ENCODE measurements around the gene KRTDAP.

Gene KRTDAP

DNA sequence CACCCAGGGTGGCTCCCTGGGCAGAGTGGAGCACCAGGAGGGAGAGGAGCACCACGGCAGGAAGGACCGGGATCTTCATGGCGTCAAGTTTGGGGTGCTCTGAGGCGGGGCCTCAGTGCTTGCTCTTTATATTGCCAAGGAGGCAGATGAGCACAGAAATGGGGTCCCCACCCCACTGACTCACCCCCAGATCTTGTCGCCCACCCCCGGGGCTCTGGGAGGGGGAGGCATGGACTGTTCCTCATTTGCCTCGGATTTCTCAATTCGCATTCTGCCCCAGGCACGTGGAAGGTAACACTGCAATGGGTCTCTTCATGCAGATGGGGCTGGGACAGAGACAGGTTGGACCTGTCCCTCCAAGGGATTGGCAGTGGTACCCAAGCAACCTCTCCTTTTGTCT, at the start of gene KRTDAP:
Gene KRTDAP, minus strand, starts transcription at position 101 of the 400 bp plus-strand sequence. Its CDS starts 22 bp downstream, at position 79.
- TF ChIP-seq YY1 (IDR thresholded peaks at IDR 0.05; ENCODE audit: low read depth) = no peak
- no peak for TF ChIP-seq FOXM1 (IDR thresholded peaks at IDR 0.05; ENCODE audit: borderline replicate concordance, low read depth)
- TF ChIP-seq, protein P1, sequence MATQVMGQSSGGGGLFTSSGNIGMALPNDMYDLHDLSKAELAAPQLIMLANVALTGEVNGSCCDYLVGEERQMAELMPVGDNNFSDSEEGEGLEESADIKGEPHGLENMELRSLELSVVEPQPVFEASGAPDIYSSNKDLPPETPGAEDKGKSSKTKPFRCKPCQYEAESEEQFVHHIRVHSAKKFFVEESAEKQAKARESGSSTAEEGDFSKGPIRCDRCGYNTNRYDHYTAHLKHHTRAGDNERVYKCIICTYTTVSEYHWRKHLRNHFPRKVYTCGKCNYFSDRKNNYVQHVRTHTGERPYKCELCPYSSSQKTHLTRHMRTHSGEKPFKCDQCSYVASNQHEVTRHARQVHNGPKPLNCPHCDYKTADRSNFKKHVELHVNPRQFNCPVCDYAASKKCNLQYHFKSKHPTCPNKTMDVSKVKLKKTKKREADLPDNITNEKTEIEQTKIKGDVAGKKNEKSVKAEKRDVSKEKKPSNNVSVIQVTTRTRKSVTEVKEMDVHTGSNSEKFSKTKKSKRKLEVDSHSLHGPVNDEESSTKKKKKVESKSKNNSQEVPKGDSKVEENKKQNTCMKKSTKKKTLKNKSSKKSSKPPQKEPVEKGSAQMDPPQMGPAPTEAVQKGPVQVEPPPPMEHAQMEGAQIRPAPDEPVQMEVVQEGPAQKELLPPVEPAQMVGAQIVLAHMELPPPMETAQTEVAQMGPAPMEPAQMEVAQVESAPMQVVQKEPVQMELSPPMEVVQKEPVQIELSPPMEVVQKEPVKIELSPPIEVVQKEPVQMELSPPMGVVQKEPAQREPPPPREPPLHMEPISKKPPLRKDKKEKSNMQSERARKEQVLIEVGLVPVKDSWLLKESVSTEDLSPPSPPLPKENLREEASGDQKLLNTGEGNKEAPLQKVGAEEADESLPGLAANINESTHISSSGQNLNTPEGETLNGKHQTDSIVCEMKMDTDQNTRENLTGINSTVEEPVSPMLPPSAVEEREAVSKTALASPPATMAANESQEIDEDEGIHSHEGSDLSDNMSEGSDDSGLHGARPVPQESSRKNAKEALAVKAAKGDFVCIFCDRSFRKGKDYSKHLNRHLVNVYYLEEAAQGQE (IDR thresholded peaks at IDR 0.05; ENCODE audit: low read depth) = no peak
- no peak for TF ChIP-seq CREB1 (IDR thresholded peaks at IDR 0.05; ENCODE audit: low read depth)

- TF ChIP-seq YY1 (IDR thresholded peaks at IDR 0.05; ENCODE audit: low read depth) (no peak), TEAD4 (IDR thresholded peaks at IDR 0.05) (no peak), NFIC (IDR thresholded peaks at IDR 0.05) (no peak), RAD21 (IDR thresholded peaks at IDR 0.05; ENCODE audit: low read depth) (no peak), EGR1 (IDR thresholded peaks at IDR 0.05) (no peak), TAF1 (IDR thresholded peaks at IDR 0.05; ENCODE audit: low read depth) (no peak), MAX (IDR thresholded peaks at IDR 0.05) (no peak), USF1 (IDR thresholded peaks at IDR 0.05) (no peak), TCF12 (IDR thresholded peaks at IDR 0.05; ENCODE audit: low read depth) (no peak), CEBPB (IDR thresholded peaks at IDR 0.05) (no peak), CREB1 (IDR thresholded peaks at IDR 0.05; ENCODE audit: low read depth) (no peak), ZBTB7A (IDR thresholded peaks at IDR 0.05; ENCODE audit: low read depth) (no peak), EP300 (IDR thresholded peaks at IDR 0.05; ENCODE audit: borderline replicate concordance) (no peak), FOXM1 (IDR thresholded peaks at IDR 0.05; ENCODE audit: borderline replicate concordance, low read depth) (no peak)
- TF ChIP-seq, protein P1 (IDR thresholded peaks at IDR 0.05; ENCODE audit: low read depth) = no peak
Measured at GRCh38 chr19:35539850-35540249, 49.6 kb upstream of the KRTDAP start.

DNA sequence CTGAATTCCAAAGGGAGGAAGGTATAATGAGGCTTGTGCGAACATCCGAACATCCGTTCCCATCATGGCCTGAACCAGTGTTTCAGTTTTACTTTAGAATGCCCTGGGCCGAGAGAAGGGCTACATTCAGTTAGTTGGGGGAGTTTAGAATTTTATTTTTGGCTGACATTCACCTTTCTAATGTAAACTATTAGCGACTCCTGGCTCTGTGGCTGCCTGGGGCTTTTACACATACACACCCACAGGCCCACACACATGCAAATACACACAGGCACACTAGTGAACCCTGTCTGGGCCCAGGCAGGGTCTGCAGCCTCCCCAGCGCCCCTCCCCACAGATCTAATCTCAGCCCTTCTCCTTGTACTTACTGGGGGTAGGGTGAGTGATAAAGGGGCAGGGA, 49.0 kb upstream of the KRTDAP start:
- TF ChIP-seq TEAD4 (IDR thresholded peaks at IDR 0.05) = no peak
- TF ChIP-seq NFIC (IDR thresholded peaks at IDR 0.05) = no peak
- TF ChIP-seq TAF1 (IDR thresholded peaks at IDR 0.05; ENCODE audit: low read depth) = no peak
- no peak for TF ChIP-seq CREB1 (IDR thresholded peaks at IDR 0.05; ENCODE audit: low read depth)
- TF ChIP-seq CEBPB (IDR thresholded peaks at IDR 0.05) = no peak
- TF ChIP-seq EP300 (IDR thresholded peaks at IDR 0.05; ENCODE audit: borderline replicate concordance) = no peak
- no peak for TF ChIP-seq FOXM1 (IDR thresholded peaks at IDR 0.05; ENCODE audit: borderline replicate concordance, low read depth)
- TF ChIP-seq RAD21 (IDR thresholded peaks at IDR 0.05; ENCODE audit: low read depth) = no peak
- TF ChIP-seq, protein P1 (IDR thresholded peaks at IDR 0.05; ENCODE audit: low read depth) = no peak
- TF ChIP-seq MAX (IDR thresholded peaks at IDR 0.05) = no peak
- no peak for TF ChIP-seq YY1 (IDR thresholded peaks at IDR 0.05; ENCODE audit: low read depth)
- no peak for TF ChIP-seq TCF12 (IDR thresholded peaks at IDR 0.05; ENCODE audit: low read depth)
- no peak for TF ChIP-seq EGR1 (IDR thresholded peaks at IDR 0.05)
- no peak for TF ChIP-seq USF1 (IDR thresholded peaks at IDR 0.05)
- TF ChIP-seq ZBTB7A (IDR thresholded peaks at IDR 0.05; ENCODE audit: low read depth) = no peak

- TF ChIP-seq EP300 (IDR thresholded peaks at IDR 0.05; ENCODE audit: borderline replicate concordance) = no peak
- TF ChIP-seq NFIC (IDR thresholded peaks at IDR 0.05) = no peak
- no peak for TF ChIP-seq ZBTB7A (IDR thresholded peaks at IDR 0.05; ENCODE audit: low read depth)
- TF ChIP-seq TCF12 (IDR thresholded peaks at IDR 0.05; ENCODE audit: low read depth) = no peak
- no peak for TF ChIP-seq EGR1 (IDR thresholded peaks at IDR 0.05)
- no peak for TF ChIP-seq TAF1 (IDR thresholded peaks at IDR 0.05; ENCODE audit: low read depth)
- TF ChIP-seq USF1 (IDR thresholded peaks at IDR 0.05) = no peak
- no peak for TF ChIP-seq YY1 (IDR thresholded peaks at IDR 0.05; ENCODE audit: low read depth)
- no peak for TF ChIP-seq FOXM1 (IDR thresholded peaks at IDR 0.05; ENCODE audit: borderline replicate concordance, low read depth)
- TF ChIP-seq RAD21 (IDR thresholded peaks at IDR 0.05; ENCODE audit: low read depth) = no peak
- no peak for TF ChIP-seq MAX (IDR thresholded peaks at IDR 0.05)
- no peak for TF ChIP-seq CREB1 (IDR thresholded peaks at IDR 0.05; ENCODE audit: low read depth)
- TF ChIP-seq, protein P1 (IDR thresholded peaks at IDR 0.05; ENCODE audit: low read depth) = no peak
- no peak for TF ChIP-seq TEAD4 (IDR thresholded peaks at IDR 0.05)
- no peak for TF ChIP-seq CEBPB (IDR thresholded peaks at IDR 0.05)
Measured at GRCh38 chr19:35534803-35535480, 44.7 kb upstream of the KRTDAP start.
